NCI-H345 (cell line): Measurements from ENCODE around the gene FUOM.

Experiments
- DNase-seq: peaks from one replicate; lab custom pipeline; 2025; lab: John Stamatoyannopoulos, UW

FUOM gene

DNA sequence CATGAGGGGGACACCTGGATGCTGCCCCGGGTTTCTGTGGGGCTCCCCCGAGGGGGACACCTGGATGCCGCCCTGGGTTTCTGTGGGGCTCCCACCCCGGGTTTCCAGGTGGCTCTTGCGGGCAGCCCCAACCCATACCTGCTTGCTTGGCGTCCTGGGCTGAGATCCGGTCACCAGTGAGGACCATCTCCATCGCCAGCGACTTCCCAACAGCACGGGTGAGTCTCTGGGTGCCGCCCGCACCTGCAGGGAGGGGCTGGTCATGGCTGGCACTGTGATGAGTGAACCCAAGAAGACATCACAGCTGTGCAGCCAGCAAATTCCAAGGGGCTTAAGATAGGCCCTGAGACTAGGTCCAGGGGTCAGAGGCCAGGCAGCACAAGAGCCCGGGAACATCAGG, 8.9 kb upstream of the FUOM start:
- DNase-seq: no peak

DNA sequence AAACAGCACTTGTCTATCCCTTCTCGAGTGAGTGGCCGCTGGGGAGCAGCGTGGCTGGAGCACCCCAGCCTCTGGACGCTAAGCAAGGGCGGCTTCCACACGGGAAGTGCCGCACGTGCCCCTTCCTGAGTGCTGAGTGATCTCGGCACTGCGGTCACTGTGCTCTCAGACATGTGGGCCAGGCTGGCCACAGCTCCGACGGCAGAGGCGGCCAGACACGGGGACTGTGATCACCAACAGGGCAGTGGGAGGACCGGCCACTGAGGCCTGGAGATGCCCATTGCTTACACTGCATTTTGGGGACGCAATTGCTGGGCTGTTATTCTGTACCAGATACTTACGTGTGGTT, 8.3 kb upstream of the FUOM start:
- DNase-seq: no peak

DNA sequence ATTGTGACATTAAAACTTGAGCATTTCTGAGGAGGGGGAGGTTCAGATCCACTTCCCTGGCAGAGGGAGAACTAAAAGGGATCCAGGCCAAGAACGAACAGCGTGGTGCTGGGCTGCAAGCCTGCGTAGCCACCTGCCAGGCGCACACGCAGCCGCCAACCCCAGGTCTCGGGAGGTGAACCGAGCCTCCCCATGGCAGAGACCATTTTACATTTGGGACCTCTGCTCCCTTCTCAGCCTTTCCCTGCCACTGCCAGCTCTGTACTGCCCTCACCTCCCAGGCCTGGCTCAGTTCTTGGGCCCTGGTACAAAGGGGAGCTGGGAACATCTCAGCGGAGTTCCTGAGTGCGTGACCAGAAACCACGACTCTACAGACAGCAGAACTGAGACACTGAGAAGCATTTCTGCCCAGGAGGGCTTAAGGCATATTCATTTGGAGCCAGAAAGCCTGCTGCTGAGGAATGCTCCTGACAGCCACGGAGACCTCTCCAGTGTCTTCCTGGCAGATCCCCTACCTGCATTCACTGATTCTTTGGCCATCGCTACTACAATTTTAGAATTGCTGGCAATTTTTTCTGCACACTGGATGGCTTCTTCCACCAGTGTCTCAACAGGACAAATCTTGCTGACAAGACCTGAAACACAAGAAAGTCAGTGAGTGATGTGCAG, 7.8 kb upstream of the FUOM start:
- DNase-seq: no peak

DNA sequence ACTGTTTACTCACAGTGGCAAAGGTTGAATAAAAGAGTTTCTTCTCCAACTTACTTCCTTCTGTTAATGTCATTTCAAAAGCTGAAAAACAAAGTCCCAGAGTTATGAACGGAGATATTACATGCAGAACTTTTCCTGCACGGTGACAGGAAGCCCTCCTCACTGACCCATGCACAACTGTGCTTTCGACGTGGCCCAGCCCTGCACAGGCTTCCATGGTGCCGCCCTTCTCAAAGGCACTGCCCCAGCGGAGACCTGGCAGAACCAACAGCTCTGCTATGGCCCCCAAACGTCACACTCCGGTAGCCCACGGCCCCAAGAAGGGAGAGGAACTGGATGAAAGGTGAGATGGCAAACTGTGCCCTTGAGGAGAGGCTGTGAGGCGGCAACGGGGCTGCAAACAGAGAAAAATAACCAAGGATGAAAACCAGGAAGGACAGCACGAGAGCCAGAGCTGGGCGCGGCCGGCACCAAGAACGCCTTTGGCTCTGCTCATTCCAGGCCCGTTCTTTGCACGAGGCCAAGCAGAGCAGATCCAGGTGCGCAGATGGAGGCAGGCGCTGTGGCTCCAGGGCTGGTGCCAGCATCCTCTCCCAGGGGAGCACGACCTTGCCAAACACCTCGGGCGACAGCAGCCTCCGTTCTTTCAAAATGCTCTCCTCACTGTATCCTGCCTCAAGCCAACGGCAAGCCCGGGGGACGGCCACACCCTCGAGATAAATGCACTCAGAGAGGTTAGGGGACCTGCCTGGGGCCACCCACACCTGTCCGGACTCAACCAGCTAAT, 7.0 kb upstream of the FUOM start:
- DNase-seq: no peak

DNA sequence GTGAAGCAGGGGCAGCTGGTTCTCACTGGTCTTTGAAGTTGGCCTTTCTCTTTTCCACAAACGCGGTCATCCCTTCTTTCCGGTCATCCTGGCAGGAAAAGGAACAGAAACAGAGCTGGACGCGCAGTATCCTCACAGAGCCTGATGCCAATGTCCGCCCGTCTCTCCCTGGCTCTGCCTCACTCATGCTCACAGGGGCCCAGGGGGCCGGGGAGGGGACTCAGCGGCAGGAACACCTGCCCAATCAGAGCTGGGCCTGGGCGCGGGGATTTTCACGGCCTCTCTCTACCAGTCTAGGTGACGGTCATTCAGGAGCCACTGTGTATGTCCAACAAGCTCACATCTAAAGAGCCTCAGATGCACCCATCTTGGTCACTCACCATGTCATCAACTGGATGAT, 5.0 kb upstream of the FUOM start:
- DNase-seq: no peak

DNA sequence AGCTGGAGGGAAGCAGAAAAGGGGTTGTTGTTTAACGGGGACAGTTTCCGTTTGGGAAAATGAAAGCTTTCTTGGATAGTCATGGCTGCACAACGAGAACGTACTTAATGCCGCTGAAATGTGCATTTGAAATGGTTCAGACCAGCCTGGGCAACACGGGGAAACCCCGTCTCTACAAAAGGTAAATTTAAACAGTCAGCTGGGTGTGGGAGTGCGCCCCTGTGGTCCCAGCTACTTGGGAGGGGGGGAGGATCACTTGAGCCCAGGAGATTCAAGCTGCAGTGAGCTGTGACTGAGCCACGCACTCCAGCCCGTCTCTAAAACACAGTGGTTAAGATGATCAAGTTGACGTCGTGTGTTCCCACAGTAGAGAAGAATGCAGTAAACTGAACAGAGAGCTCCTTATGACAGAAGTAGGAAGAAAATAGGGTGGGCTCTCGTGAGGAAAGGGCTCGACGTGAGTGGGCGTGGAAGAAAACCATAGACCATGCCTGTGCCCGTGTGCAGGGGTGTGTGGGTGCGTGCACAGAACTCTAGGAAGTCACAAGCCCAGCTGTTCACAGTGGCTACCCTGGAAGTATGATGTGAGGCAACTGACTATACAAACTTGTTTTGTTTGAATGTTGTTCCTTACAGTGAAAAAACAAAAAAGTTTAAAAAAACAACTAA, 4.1 kb upstream of the FUOM start:
- no peak for DNase-seq

DNA sequence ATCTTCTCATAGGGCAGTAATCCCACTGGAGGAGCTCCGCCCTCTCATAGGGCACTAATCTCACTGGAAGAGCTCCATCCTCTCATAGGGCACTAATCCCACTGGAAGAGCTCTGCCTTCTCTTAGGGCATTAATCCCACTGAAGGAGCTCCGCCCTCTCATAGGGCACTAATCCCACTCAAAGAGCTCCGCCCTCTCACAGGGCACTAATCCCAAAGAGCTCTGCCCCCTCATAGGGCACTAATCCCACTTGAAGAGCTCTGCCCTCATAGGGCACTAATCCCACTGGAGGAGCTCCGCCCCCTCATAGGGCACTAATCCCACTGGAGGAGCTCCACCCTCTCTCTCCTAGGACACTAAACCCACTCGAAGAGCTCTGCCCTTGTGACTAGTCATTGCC, 3.4 kb upstream of the FUOM start:
- DNase-seq: no peak

DNA sequence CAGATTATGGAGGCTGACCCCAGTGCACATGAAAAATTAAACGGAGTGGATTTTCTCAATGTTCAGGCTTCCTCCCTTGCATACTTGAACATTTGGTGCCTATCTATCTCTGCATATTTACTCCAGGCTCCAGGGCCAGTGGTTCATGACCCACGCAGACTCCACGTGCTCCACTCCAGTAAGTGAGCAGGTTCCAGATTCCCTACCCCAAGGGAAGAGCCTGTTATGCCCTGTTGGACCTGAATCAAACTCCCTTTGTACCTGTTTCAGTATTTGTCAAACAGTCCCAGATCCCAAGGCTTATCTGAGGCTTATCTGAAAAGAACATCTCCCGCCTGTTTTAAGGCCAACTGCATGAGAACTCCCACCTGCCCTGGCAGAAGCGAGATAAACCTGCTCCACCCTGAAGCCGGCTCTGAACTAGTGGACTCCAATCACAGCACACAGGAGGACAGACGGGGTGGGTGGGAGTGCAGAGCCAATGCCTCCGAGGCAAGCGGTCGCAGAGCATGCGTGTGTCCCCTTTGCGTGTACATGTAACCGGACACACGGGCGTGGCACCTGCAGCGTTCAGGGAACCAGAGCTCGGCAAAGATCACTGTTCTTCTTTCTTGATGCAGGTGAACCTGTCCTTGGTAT, 2.3 kb upstream of the FUOM start:
- DNase-seq: peak; percentile 39

DNA sequence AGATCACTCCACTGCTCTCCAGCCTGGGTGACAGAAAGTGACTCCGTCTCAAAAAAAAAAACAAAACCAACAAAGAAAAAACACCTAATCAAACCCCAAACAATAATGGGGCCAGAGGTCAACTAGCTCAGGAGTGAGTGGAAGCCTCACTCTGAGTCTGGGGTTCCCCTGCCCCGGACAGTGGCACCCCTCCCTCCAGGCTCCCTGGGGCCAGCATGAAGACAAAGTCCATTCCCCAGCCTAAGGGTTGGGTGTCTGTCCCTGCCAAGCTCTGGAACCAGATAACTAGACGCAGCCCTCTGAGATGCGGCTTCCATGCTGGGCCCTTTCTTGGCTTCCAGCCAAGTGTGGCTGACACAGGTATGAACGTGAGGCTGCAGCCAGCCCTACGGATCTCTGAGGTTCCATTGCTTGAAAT, 1.7 kb upstream of the FUOM start:
- peak; percentile 82 for DNase-seq

DNA sequence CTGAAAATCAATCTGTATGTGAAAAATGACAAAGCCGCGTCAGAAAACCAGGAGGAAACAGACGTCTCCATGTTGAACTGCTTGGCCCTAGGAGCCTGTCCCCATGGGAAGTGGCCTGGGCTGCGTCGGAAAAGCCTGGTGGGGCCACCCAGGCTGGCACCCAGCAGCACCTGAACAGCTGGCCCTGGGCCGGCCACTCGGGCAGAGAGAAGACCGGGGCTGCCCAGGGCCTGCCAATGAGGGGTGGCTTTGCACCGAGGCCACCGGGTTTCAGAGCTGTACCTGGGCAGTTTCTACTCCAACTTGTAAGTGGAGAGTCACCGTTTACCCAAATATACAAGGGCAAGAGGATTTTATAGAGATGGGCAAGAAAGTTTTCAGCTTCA, 1.1 kb upstream of the FUOM start:
- no peak for DNase-seq

DNA sequence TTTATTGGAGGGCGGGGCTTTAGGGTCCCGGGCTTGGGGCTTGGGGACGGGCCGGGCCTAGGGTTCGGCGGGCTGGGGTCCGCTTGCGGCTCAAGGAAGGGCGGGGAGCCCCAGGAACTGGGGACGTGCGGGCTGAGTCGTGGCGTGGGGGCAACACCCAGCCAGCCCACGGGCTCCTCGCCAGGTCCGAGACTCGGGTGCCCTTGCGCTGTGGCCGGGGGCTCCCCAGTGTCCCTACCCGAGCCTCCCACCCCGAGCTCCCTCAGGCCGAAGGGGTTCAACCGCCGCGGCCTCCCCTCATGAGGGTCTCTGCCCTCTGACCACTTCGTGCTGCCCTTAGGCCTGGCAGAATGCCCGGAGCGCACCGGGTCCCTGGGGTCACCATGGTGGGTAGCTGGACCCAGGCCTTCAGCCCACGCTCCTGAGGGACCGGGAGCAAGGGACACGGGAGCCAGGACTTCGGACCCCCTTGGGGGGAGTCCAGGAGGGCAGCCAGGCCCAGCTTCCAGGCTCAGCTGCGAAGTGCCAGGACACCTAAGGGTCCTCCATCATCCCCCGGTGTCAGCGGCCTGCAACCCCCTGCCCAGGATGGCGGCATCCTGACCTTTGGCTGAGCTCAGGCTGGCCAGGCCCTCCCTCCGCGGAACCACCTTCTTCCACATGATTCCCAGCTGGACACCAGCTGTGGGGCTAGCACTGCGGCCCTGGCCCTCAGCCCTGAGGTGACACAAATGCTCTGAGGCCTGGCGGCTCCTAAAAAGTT, 524 bp upstream of the FUOM start:
- no peak for DNase-seq

DNA sequence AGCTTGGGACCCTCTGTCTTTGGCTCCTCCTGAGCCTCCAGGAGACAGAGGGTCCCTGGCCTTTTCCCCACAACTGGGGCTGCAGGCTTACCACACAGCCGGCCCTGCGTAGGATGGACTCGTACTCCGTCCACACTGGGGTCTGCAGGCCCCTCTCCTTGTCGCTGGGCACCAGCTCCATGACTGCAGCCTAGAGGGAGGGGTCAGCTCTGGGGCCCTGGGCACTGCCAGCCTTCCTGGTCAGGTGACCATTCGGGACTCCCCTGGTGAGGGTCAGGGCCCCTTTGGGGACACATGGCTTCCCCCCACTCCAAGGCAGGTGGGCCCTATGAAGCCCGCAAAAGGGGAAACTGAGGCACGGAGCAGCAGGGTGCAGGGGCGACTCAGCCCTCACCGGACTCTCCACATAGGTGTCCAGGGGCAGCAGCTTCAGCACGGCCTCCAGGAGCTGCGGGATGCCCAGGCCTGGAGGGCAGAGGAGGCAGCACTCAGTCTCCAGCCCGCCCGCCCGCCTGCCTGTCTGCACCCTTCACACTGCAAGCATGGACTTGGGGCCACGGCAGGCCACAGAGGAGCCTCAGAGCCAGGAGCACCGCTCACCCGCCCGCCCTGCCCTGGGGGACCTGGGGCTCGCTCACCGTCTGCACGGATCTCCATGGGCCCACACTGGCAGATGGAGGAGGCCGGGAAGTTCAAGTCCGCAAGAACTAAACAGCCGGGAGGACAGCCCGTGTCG, 1.1 kb downstream of the FUOM start:
- DNase-seq: no peak

DNA sequence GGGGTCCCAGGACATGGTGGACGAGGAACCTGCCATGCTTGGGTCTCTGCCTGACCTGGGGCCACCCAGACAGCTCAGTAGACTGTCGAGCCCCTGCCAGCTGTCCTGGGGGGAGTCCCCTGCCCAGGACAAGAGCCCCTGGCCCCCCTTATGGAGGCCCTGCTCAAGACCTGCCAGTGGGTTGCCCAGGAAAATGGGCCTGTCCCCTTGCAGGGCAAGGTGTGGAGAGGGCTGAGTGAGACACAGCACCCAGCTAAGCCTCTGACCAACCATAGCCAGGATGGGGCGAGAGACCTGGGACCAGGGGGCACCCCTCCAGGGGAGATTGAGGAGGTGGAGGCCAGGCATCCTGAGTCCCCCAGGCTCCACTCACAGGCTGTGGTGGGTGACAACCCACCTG, 1.8 kb downstream of the FUOM start:
- DNase-seq: no peak

DNA sequence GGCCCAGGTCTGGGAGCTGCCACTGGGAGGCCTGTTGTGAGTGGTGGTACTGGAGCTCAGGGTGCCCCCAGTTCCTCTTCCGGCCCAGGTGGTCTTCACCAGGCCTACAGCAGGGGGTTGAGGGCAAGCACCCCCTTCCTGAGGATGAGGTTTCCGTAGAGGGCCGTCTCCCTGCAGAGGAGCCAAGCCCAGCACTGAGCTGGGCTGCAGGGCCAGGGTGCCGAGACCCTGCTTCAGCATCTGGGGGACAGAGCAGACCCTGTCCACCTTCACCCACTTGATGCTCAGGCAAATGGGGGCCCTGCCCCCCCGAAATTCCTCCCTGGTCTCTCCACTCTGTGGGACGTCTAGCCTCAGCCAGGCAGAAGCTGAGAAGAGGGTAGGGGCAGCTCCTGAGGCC, 2.6 kb downstream of the FUOM start:
- no peak for DNase-seq

DNA sequence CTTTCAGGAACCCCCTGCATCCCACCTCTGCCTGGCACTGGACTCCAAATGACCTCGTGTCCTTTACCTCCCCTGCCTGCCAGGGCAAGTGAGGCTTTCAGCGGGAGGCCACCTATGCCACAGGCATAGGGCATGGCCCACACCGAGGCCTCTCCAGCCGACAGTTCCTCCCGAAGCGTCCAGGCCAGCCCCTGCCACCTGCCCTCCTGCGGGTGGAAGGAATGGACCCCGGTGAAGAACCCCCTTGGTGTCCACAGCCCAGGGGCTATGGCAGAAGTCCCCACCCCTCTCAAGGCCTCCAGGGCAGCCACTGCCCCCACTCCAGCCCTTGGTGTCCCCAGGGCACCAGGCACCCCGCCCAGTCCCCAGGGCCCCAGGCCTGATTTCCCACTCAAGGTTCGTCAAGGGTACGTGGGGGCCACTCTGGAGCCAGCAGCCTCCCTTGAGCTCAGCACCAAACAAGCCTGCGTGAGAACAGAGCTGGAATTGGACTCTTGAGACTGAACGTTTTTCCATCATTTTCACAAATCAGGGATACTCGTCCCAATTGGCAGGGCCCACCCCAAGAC, 3.1 kb downstream of the FUOM start:
- no peak for DNase-seq

DNA sequence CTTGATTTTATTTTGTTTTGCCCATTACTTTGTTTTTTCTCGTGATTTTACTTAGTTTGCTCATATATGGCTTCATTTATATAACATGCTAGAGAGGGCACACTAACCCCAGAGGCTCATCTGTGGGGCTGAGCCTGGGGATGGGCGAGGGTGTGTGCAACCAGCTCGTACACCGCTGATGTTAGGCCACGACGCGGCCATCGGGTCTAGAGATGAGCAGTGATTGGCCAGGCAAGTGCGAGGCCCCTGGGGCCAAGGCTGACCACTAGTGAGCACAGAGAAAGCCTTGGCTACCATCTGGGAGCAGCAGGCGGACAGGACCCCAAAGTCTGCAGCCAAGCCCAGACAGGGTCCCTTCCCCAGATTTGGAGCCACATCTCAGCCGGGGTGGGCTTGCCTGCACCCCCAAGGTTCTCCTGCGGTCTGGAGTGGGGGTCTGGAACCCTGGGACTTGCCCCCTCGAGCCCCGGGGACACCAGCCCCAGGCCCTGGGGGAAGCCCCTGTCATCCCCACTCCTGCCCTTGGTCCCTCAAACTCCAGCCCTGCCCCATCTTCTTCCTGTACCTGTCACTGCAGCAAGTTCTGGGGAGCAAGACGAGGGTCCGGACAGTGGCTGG, 3.7 kb downstream of the FUOM start:
- DNase-seq: no peak

DNA sequence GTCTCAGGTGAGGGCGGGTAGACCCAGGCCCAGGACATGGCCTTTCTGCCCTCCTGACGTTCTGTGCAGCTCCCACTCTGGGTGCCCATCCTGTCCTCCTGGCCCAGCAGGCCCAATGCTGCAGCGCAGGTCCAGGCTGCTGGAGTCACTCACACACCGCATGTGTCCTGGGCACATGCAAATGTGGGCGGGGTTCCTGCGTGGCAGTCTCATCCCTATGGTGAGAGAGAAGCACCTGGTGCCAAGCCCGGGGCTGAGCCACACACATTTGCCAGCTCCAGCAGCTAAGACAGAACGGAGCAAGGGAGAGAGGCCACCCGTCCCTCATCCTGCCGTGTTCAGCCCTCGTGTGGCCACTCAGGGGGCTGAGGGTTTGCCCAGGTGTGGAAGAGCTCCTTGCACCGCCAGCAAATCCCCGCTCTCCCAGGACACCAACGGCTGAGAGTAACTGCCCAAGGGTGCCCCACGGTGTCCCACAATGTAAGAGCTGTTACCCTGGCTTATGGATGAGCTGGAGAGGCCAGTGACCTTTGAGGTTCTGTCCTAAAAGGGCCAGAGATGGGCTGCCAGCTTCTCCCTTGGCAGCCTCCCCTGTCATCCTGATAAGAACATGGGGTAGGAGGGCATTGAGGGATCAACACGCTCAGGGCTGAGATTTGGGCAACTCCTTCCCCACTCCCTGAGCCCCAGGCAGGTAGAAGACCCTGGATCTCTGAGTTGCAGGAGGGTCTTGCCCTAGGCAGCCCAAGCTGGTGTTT, 4.4 kb downstream of the FUOM start:
- DNase-seq: no peak

DNA sequence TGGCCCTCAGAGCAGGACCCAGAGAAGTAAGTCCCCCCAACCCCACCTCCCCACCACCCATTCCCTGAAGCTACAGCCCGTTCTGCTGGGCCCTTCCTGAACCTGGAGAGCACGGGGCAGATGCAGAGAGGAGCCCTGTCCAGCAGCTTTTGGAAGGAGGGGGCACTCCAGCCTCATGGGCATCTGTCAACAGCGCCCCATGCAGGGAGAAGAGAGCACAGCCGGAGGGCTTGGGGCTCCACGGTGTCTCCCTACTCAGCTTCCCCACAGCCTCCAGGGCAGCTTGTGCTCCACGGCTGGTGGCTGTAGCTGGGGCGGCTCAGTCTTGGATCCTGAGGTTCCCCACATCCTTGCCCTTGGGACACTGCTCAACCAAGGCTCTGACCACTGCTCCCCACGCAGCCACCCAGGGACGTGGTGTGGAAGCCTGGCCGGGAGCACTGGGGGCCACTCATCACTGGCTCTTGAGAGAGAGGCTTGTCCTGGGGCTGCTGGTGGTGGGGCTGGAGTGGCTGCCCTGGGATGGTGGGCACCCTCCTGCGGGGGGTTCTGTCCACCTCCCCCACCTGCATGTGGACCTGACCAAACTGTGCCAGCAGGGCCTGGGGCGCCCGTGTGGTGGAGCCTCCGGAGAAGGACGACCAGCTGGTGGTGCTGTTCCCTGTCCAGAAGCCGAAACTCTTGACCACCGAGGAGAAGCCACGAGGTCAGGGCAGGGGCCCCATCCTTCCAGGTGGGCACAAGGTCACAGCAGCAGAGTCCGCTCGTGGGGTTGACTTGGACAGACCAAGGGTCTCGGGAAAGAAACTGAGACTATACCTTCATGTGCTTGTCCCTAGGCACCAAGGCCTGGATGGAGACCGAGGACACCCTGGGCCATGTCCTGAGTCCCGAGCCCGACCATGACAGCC, 6.2 kb downstream of the FUOM start:
- no peak for DNase-seq

DNA sequence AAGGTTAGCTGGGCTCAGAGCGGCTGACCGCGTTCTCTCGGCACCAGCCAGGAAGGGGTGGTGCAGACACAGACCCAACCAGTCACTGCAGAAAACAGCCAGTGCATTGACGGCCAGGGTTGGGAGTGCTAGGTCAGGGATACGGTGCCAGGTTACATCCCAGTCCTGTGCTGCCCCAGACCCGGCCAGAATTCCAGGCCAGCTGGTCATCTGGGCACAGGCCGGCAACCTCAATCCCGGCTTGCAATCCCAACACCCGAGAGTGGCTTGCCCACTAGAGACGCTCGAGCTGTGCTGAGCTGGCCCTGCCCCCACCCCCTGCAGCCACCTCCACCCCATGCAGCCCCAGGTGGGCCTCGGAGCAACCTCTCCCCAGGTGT, 6.9 kb downstream of the FUOM start:
- DNase-seq: no peak
